ENCODE results near the gene TC2N. TPM values are rescaled to one million over a fixed set of nuclear protein-coding genes. Genes with fewer than 3 reads are reported as not detected.
A peak's percentile ranks its signal among the peaks of the same experiment; 100 is the strongest.

The TC2N gene
- total RNA-seq (2021; fragmentation: NEBNext Ultra II Directional; extraction: Animal tissue kit (Norgen Biotek cat#: 25700)) = under 1 TPM; 0.10 to 0.71 (median 0.33) TPM
- long read RNA-seq = 0 reads

- H3K27me3 Mint-ChIP-seq (ENCODE audit: insufficient read depth) = no peaks in the 10 kb centered on the region; the same call in 1 of the 2 replicates
- H3K27ac Mint-ChIP-seq = no peak within 1 kb of the TSS
- no peak within 1 kb of the TSS for H3K4me3 Mint-ChIP-seq
- H3K9me3 Mint-ChIP-seq = no peaks in the 10 kb centered on the region
- H3K4me1 Mint-ChIP-seq (ENCODE audit: low read depth) = peaks cover 3% of the 10 kb centered on the region; the same call in 1 of the 2 replicates
- TF ChIP-seq, protein P1, sequence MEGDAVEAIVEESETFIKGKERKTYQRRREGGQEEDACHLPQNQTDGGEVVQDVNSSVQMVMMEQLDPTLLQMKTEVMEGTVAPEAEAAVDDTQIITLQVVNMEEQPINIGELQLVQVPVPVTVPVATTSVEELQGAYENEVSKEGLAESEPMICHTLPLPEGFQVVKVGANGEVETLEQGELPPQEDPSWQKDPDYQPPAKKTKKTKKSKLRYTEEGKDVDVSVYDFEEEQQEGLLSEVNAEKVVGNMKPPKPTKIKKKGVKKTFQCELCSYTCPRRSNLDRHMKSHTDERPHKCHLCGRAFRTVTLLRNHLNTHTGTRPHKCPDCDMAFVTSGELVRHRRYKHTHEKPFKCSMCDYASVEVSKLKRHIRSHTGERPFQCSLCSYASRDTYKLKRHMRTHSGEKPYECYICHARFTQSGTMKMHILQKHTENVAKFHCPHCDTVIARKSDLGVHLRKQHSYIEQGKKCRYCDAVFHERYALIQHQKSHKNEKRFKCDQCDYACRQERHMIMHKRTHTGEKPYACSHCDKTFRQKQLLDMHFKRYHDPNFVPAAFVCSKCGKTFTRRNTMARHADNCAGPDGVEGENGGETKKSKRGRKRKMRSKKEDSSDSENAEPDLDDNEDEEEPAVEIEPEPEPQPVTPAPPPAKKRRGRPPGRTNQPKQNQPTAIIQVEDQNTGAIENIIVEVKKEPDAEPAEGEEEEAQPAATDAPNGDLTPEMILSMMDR (IDR thresholded peaks at IDR 0.05) = no peak
- H3K36me3 Mint-ChIP-seq (ENCODE audit: low read depth) = peaks cover 22% of the 10 kb centered on the region
- no peak for DNase-seq
Measured at GRCh38 chr14:91867316-91867988, at the start of gene TC2N. Gene TC2N (minus strand): TSS chr14:91867536. CDS start chr14:91813769, 53,767 bp downstream.

- H3K9me3 Mint-ChIP-seq = no peaks in the 10 kb centered on the region; the same call in 1 of the 2 replicates
- peaks cover 9% of the 10 kb centered on the region for H3K4me1 Mint-ChIP-seq (ENCODE audit: low read depth)
- H3K27ac Mint-ChIP-seq = no peak overlapping the region
- no peak for DNase-seq
- no peak overlapping the region for H3K4me3 Mint-ChIP-seq
- no peaks in the 10 kb centered on the region for H3K27me3 Mint-ChIP-seq (ENCODE audit: insufficient read depth)
- H3K36me3 Mint-ChIP-seq (ENCODE audit: low read depth) = peaks cover 27% of the 10 kb centered on the region
- TF ChIP-seq, protein P1 (IDR thresholded peaks at IDR 0.05) = no peak
Measured at GRCh38 chr14:91912035-91912434, 44.7 kb upstream of the TC2N start.

DNA sequence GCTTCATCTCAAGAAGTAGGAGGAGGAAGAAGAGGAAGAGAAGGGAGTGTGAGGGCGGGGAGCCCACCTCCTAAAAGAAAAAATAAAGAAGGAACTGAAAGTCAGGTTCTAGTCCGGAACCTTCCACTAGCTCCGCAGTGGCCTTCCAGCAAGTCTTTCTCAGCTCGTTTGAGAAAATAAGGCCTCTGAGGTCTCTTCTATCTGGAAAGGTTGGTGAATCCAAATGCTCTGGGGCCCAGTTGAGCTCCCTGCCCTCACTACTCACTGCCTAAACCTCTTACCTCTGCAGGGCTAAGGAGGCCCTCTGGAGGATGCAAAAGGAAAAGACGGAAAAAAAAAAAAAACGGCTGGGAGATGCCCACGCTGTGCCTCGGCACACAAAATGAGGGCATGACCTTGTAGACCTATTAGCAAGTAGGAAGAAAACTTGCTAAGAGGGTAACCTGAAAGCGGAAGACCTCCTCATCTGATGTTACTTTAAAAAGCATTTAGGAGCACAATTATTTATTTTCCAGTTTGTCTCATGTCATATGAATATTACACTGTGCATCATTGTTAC, 44.2 kb upstream of the TC2N start:
- Mint-ChIP-seq H3K36me3 (ENCODE audit: low read depth) (peaks cover 26% of the 10 kb centered on the region), H3K4me3 (no peak overlapping the region), H3K9me3 (no peaks in the 10 kb centered on the region; the same call in 1 of the 2 replicates), H3K27ac (no peak overlapping the region), H3K27me3 (ENCODE audit: insufficient read depth) (no peaks in the 10 kb centered on the region), H3K4me1 (ENCODE audit: low read depth) (0 out of 2 replicates have a peak, but pooled peaks cover 5% of the 10 kb centered on the region)
- TF ChIP-seq, protein P1 (IDR thresholded peaks at IDR 0.05) = peak; percentile 53
- DNase-seq = no peak

- Mint-ChIP-seq H3K27me3 (ENCODE audit: insufficient read depth) (no peaks in the 10 kb centered on the region), H3K27ac (no peak overlapping the region), H3K36me3 (ENCODE audit: low read depth) (peaks cover 20% of the 10 kb centered on the region), H3K9me3 (no peaks in the 10 kb centered on the region), H3K4me3 (no peak overlapping the region), H3K4me1 (ENCODE audit: low read depth) (0 out of 2 replicates have a peak, but pooled peaks cover 5% of the 10 kb centered on the region)
- DNase-seq = no peak
- TF ChIP-seq, protein P1 (IDR thresholded peaks at IDR 0.05) = no peak
Measured at GRCh38 chr14:91910196-91910595, 42.9 kb upstream of the TC2N start.

DNA sequence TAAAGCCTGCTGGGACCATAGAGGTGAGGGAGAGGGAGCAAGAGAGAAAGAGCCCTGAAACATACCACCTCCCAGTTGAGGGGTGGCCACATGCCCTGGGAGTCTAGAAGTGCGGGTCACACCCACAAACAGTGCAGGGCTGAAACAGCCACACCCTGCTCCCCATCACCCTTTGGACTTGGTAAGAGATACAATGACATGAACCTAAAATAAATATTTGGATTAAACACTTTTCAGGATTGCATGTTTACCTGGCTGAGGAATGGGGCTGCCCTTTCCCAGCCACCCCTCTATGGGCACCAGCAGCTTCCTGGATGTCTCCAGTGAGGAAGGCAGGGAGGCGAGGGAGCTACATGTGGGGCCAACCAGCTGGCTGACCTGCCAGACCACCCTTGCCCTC, 39.0 kb upstream of the TC2N start:
- no peak for DNase-seq
- Mint-ChIP-seq H3K36me3 (ENCODE audit: low read depth) (peaks cover 16% of the 10 kb centered on the region), H3K4me1 (ENCODE audit: low read depth) (peaks cover under 1% of the 10 kb centered on the region; the same call in 1 of the 2 replicates), H3K27ac (no peak overlapping the region), H3K4me3 (no peak overlapping the region), H3K27me3 (ENCODE audit: insufficient read depth) (no peaks in the 10 kb centered on the region; the same call in 1 of the 2 replicates), H3K9me3 (no peaks in the 10 kb centered on the region)
- TF ChIP-seq, protein P1 (IDR thresholded peaks at IDR 0.05) = no peak

All from HFFc6 (cell line).